GM18870 (cell line): ENCODE results near the gene FAM193B.

Experiments
- ATAC-seq: cut with Tn5 transposase; IDR thresholded peaks from one replicate; pipeline ENCODE4 v1.9.1; 2021; ENCODE audit warnings: moderate library complexity; ENCODE audit not compliant: unreplicated experiment

The FAM193B gene

GRCh38 chr5:177472460-177473442 is 81.6 kb downstream of the FAM193B start:
- no peak for ATAC-seq

- no peak for ATAC-seq
Observed at GRCh38 chr5:177471610-177472356, 82.6 kb downstream of the FAM193B start.

- ATAC-seq, result no peak
Observed at GRCh38 chr5:177470759-177471536, 83.4 kb downstream of the FAM193B start.
